A673 (cell line): ENCODE results near the gene STX18. TPM values are rescaled to one million over a fixed set of nuclear protein-coding genes. Genes with fewer than 3 reads are reported as not detected.
"Not testable (repeated sequence)": the region's sequence is repeated elsewhere in the genome, so short reads cannot be mapped to it uniquely, and the experiment has no call there.

ENCODE experiments used
- BruUV-seq: library from RNA; stranded (reverse); fragments of 400-500 nt; replicated peaks from 2 replicates; lab custom pipeline; 2021; lab: Mats Ljungman, UMichigan
- CTCF ChIA-PET: fragments of 300-600 bp; sonication (Branson Sonifier 250); formaldehyde crosslinking; loops from one replicate; lab custom pipeline; 2022; ENCODE audit warnings: antibody characterized with exemption; lab: Charles Lee
- POLR2A ChIA-PET: fragments of 300-600 bp; sonication (Branson Sonifier 250); formaldehyde crosslinking; loops from one replicate; lab custom pipeline; 2022; ENCODE audit warnings: antibody characterized with exemption; ENCODE audit not compliant: low non-redundant PET; lab: Charles Lee
- DNase-seq: peaks from one replicate; pipeline ENCODE4 v3.0.0-alpha.2; 2015; ENCODE audit warnings: low spot score
- H3K27ac ChIP-seq: fragments of 200-600 bp; sonication (generic); 2 replicates; pipeline ENCODE4 v1.5.1; 2016; ENCODE audit warnings: mixed run types, low read depth, mild to moderate bottlenecking, mixed read lengths, antibody characterized with exemption, low read length; ENCODE audit not compliant: poor library complexity, severe bottlenecking
- H3K27me3 ChIP-seq: fragments of 200-600 bp; sonication (generic); replicated peaks from 2 replicates; pipeline ENCODE4 v1.6.1; 2017; ENCODE audit warnings: mixed run types, low read depth, mild to moderate bottlenecking, mixed read lengths, antibody characterized with exemption, low read length; ENCODE audit not compliant: insufficient read depth, poor library complexity
- H3K36me3 ChIP-seq: fragments of 200-600 bp; sonication (generic); 2 replicates; pipeline ENCODE4 v1.6.1; 2016; ENCODE audit warnings: mixed run types, mild to moderate bottlenecking, mixed read lengths, antibody characterized with exemption, low read length; ENCODE audit not compliant: insufficient read depth, poor library complexity, severe bottlenecking
- H3K4me1 ChIP-seq: fragments of 200-600 bp; sonication (generic); 2 replicates; pipeline ENCODE4 v1.6.1; 2017; ENCODE audit warnings: mixed run types, mild to moderate bottlenecking, mixed read lengths, antibody characterized with exemption, low read length; ENCODE audit not compliant: insufficient read depth, poor library complexity, severe bottlenecking
- H3K4me3 ChIP-seq: fragments of 200-600 bp; sonication (generic); 2 replicates; pipeline ENCODE4 v1.5.1; 2016; ENCODE audit warnings: low read depth, mixed run types, mild to moderate bottlenecking, mixed read lengths, low read length; ENCODE audit not compliant: poor library complexity, severe bottlenecking
- H3K9me3 ChIP-seq: fragments of 200-600 bp; sonication (generic); 2 replicates; pipeline ENCODE4 v1.6.1; 2016; ENCODE audit warnings: mixed run types, low read depth, mild to moderate bottlenecking, mixed read lengths, antibody characterized with exemption, low read length; ENCODE audit not compliant: poor library complexity, severe bottlenecking
- EZH2 ChIP-seq: fragments of 200-600 bp; sonication (generic); IDR thresholded peaks from 2 replicates; pipeline ENCODE4 v1.6.1; 2017; ENCODE audit warnings: borderline replicate concordance, low read depth, mild to moderate bottlenecking, mixed read lengths, antibody characterized with exemption, low read length; ENCODE audit not compliant: poor library complexity, severe bottlenecking
- intact Hi-C: fragments of 100-400 bp; cut with micrococcal nuclease; formaldehyde crosslinking; loops from one replicate; pipeline ENCODE4 v1.10.0; 2022; ENCODE audit not compliant: unreplicated experiment
- total RNA-seq: library from RNA; stranded (reverse); gene quantifications from 2 replicates; pipeline ENCODE4 v1.2.3, GENCODE V29; 2021
- TF ChIP-seq, protein P1 (sequence below): fragments of 300-800, 200-600 bp; sonication (generic); conservative IDR thresholded peaks from 2 replicates; pipeline ENCODE4 v1.5.1; 2017; ENCODE audit warnings: low read depth, mild to moderate bottlenecking, antibody characterized with exemption, low read length, moderate library complexity, mixed read lengths

The STX18 gene
- total RNA-seq, 1 experiment from 2014 or later: 34.3 TPM

DNA sequence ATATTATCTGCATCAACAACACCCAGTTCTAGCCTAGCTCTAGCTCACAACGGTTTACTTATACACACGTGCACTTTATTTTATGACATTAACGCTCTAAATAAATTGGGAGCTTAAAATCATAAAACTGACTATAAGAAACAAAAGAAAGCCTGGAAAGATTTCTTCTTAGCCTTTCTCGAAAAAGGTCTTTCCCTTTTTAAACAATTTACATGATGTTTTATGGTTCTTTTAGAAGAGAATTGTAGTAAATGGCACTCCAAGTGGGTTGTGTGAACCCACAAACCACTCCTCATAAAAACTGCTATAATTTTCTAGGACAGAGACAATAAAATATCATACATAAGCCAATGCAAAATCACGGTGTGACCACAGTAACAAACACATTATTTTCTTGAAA, 23.1 kb downstream of the STX18 start:
- no peaks in the 10 kb centered on the region for H3K27me3 ChIP-seq
- intact Hi-C loops: no loop called here
- TF ChIP-seq, protein P1, sequence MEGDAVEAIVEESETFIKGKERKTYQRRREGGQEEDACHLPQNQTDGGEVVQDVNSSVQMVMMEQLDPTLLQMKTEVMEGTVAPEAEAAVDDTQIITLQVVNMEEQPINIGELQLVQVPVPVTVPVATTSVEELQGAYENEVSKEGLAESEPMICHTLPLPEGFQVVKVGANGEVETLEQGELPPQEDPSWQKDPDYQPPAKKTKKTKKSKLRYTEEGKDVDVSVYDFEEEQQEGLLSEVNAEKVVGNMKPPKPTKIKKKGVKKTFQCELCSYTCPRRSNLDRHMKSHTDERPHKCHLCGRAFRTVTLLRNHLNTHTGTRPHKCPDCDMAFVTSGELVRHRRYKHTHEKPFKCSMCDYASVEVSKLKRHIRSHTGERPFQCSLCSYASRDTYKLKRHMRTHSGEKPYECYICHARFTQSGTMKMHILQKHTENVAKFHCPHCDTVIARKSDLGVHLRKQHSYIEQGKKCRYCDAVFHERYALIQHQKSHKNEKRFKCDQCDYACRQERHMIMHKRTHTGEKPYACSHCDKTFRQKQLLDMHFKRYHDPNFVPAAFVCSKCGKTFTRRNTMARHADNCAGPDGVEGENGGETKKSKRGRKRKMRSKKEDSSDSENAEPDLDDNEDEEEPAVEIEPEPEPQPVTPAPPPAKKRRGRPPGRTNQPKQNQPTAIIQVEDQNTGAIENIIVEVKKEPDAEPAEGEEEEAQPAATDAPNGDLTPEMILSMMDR: no peak
- no peak for TF ChIP-seq EZH2
- no peak for DNase-seq
- ChIA-PET CTCF (interaction anchor here (0.8 kb wide), 1 partner anchor 101 kb away, joined by 3 read pairs; no protein-coding TSS in a partner anchor), POLR2A (no interaction called here)
- no peak overlapping the region for H3K4me3 ChIP-seq
- no peak overlapping the region for H3K27ac ChIP-seq
- no peaks in the 10 kb centered on the region for H3K36me3 ChIP-seq
- peaks cover 26% of the 10 kb centered on the region for H3K4me1 ChIP-seq
- BruUV-seq: no TSS peak
- no peaks in the 10 kb centered on the region for H3K9me3 ChIP-seq

DNA sequence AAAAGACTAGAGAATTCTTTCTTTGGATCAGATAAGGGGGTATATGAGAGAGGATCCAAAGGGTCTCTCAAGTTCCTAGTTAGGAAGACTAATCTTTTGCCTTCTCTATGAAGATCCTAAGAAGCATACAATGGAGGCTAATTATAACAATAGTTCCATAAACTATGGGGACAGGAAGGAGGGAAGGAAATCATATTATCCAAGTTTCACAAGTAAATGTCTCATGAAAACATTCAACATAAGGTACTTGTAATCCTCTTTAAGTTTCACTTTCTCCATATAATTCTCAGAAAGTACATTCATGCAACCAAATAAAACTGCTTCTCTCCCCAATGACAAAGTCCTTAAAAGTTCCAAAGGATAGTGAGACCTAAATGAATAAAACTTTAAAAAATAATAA, 27.1 kb downstream of the STX18 start:
- H3K27me3 ChIP-seq: no peaks in the 10 kb centered on the region
- no peak overlapping the region for H3K4me3 ChIP-seq
- no peak for TF ChIP-seq EZH2
- TF ChIP-seq, protein P1: no peak
- peak; percentile 10 for DNase-seq
- intact Hi-C loops: no loop called here
- H3K4me1 ChIP-seq: peaks cover 26% of the 10 kb centered on the region
- no peaks in the 10 kb centered on the region for H3K36me3 ChIP-seq
- no peak overlapping the region for H3K27ac ChIP-seq
- no peaks in the 10 kb centered on the region for H3K9me3 ChIP-seq
- BruUV-seq: no TSS peak
- ChIA-PET CTCF (no interaction called here), POLR2A (no interaction called here)

DNA sequence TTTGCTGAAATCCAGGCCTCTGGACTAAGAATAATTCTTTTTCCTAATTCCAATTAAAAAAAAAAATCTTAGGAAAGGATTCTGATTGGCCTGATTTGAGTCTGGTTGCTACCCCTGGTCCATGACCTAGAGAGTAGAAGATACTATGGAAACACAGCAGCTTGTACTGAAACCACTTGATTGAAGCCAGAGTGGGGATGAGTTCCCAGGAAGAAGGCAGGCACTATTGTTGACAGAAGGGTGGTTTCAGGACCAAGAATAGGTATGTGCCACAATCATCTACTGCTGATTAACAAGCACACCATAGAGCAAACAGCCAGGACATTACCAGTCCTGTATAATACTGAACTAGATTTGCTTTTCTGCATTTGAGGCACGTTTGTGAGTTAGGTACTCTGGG, 29.6 kb downstream of the STX18 start:
- no peaks in the 10 kb centered on the region for H3K27me3 ChIP-seq
- BruUV-seq: no TSS peak
- no peaks in the 10 kb centered on the region for H3K36me3 ChIP-seq
- no peak overlapping the region for H3K27ac ChIP-seq
- CTCF ChIA-PET: no interaction called here
- H3K4me1 ChIP-seq: peaks cover 25% of the 10 kb centered on the region
- H3K4me3 ChIP-seq: no peak overlapping the region
- POLR2A ChIA-PET: no interaction called here
- DNase-seq: no peak
- no peaks in the 10 kb centered on the region for H3K9me3 ChIP-seq
- intact Hi-C loops: no loop called here
- TF ChIP-seq EZH2: no peak
- TF ChIP-seq, protein P1: no peak

DNA sequence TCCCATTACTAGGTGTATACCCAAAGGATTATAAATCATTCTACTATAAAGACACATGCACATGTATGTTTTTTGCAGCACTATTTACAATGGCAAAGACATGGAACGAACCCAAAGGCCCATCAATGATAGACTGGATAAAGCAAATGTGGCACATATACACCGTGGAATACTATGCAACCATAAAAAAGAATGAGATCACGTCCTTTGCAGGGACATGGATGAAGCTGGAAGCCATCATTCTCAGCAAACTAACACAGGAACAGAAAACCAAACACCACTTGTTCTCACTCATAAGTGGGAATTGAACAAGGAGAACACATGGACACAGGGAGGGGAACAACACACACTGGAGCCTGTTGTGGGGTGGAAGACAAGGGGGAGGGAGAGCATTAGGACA, 31.2 kb downstream of the STX18 start:
- H3K4me3 ChIP-seq, H3K27ac ChIP-seq, H3K9me3 ChIP-seq, CTCF ChIA-PET, H3K27me3 ChIP-seq, DNase-seq, BruUV-seq, intact Hi-C loops, POLR2A ChIA-PET, H3K36me3 ChIP-seq: not testable (repeated sequence)
- H3K4me1 ChIP-seq: peaks cover 11% of the 10 kb centered on the region
